Upper lobe of left lung (tissue), 4 donors: Measurements from ENCODE around the gene NT5DC4.

ENCODE experiments used
- EP300 ChIP-seq, 4 donors: sonication (generic); formaldehyde crosslinking; IDR thresholded peaks; one replicate each; pipeline ENCODE4 v1.5.1; 2017; ENCODE audit warnings: antibody characterized with exemption in 4 of 4, control low read depth in 2 of 4
- POLR2A ChIP-seq, 4 donors: fragments of 450-650 bp; IDR thresholded peaks; one replicate each; pipeline ENCODE4 v1.5.1; 2016 to 2017; ENCODE audit warnings: antibody characterized with exemption in 4 of 4, mild to moderate bottlenecking in 2 of 4
- POLR2AphosphoS5 ChIP-seq, 2 donors: sonication (generic); formaldehyde crosslinking; IDR thresholded peaks; one replicate each; pipeline ENCODE4 v1.5.1; 2017; ENCODE audit warnings: antibody characterized with exemption in 2 of 2
- TF ChIP-seq, protein P1 (sequence below), 6 experiments: fragments of 450-650 bp in 4 of 6; fragments of 200-600 bp in 2 of 6; sonication (generic) in 2 of 6; IDR thresholded peaks; one replicate each; pipeline ENCODE4 v1.5.1; 2016 to 2019; ENCODE audit warnings: antibody characterized with exemption in 6 of 6

DNA sequence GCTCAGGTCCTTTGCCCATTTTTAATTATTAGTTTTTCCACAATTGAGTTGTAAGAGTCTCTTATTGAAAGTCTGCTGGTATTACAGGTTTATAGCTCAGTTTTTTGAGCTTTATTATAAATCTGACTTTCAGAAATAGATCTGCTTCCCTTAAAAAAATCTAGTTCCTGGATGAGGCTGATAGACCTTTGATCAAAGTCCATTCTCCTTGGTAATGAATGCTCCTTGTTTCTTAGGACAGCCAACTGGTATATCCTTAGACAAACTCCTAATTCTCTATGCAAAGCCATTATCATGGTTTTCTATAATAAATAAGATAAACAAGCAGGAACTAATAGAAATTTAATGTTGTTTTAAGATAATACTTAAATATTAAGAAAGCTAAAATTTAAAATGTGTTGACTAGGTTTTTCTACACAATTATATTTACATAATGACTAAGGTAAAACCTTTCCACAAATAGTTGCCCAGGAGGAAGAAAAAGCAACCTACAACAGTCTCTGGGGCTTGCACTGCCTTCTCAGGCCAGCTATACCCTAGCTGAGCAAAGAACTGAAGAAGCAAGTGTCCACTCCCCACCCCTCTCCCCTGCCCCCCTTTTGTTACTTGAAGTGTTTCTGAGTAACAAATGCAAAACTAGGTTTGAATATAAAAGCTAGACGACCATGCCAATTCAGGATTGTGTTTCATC is 16.9 kb downstream of the NT5DC4 start:
- TF ChIP-seq, protein P1, sequence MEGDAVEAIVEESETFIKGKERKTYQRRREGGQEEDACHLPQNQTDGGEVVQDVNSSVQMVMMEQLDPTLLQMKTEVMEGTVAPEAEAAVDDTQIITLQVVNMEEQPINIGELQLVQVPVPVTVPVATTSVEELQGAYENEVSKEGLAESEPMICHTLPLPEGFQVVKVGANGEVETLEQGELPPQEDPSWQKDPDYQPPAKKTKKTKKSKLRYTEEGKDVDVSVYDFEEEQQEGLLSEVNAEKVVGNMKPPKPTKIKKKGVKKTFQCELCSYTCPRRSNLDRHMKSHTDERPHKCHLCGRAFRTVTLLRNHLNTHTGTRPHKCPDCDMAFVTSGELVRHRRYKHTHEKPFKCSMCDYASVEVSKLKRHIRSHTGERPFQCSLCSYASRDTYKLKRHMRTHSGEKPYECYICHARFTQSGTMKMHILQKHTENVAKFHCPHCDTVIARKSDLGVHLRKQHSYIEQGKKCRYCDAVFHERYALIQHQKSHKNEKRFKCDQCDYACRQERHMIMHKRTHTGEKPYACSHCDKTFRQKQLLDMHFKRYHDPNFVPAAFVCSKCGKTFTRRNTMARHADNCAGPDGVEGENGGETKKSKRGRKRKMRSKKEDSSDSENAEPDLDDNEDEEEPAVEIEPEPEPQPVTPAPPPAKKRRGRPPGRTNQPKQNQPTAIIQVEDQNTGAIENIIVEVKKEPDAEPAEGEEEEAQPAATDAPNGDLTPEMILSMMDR (IDR thresholded peaks at IDR 0.05), result no peak
- no peak for TF ChIP-seq POLR2A (IDR thresholded peaks at IDR 0.05)
- no peak for TF ChIP-seq POLR2AphosphoS5 (IDR thresholded peaks at IDR 0.05)
- no peak for TF ChIP-seq EP300 (IDR thresholded peaks at IDR 0.05)
